GM23338 (cell line): ENCODE data around the gene SH3RF3. TPM values are rescaled to one million over a fixed set of nuclear protein-coding genes. Genes with fewer than 3 reads are reported as not detected.

Source experiments
- ATAC-seq: fragments of 200-7000 bp; cut with Tn5 transposase; 3 replicates; pipeline ENCODE4 v1.9.1; 2020
- DNase-seq: peaks from one replicate; pipeline ENCODE4 v3.0.0-alpha.2; 2015; ENCODE audit warnings: low spot score
- H2AFZ ChIP-seq: fragments of 200-600 bp; sonication (generic); 2 replicates; pipeline ENCODE4 v1.8.0; 2016; ENCODE audit warnings: antibody characterized with exemption, mild to moderate bottlenecking, moderate library complexity
- H3F3A ChIP-seq: fragments of 200-600 bp; sonication (generic); replicated peaks from 2 replicates; pipeline ENCODE4 v1.8.0; 2017; ENCODE audit warnings: antibody characterized with exemption, mixed run types, low read depth
- H3K27ac ChIP-seq: fragments of 200-600 bp; sonication (generic); 2 replicates; pipeline ENCODE4 v1.6.1; 2016; ENCODE audit warnings: low read depth
- H3K27me3 ChIP-seq: fragments of 200-600 bp; sonication (generic); 2 replicates; pipeline ENCODE4 v1.8.0; 2016; ENCODE audit warnings: mild to moderate bottlenecking, mixed run types, moderate library complexity; ENCODE audit not compliant: insufficient read depth
- H3K36me3 ChIP-seq: fragments of 200-600 bp; sonication (generic); 2 replicates; pipeline ENCODE4 v1.8.0; 2016; ENCODE audit warnings: mild to moderate bottlenecking; ENCODE audit not compliant: insufficient read depth
- H3K4me1 ChIP-seq: fragments of 200-600 bp; sonication (generic); 2 replicates; pipeline ENCODE4 v1.8.0; 2016; ENCODE audit warnings: mild to moderate bottlenecking, moderate library complexity; ENCODE audit not compliant: insufficient read depth
- H3K4me2 ChIP-seq: fragments of 200-600 bp; sonication (generic); 2 replicates; pipeline ENCODE4 v1.7.1; 2017; ENCODE audit warnings: mixed run types
- H3K4me3 ChIP-seq: fragments of 200-600 bp; sonication (generic); 2 replicates; pipeline ENCODE4 v1.6.1; 2016; ENCODE audit warnings: mixed run types
- H3K79me2 ChIP-seq: fragments of 200-600 bp; sonication (generic); replicated peaks from 2 replicates; pipeline ENCODE4 v1.8.0; 2017; ENCODE audit warnings: mild to moderate bottlenecking; ENCODE audit not compliant: insufficient read depth
- H3K9me2 ChIP-seq: fragments of 200-600 bp; sonication (generic); 2 replicates; pipeline ENCODE4 v1.8.0; 2017; ENCODE audit not compliant: insufficient read depth
- H4K20me1 ChIP-seq: fragments of 200-600 bp; sonication (generic); replicated peaks from 2 replicates; pipeline ENCODE4 v1.8.0; 2017; ENCODE audit warnings: mild to moderate bottlenecking; ENCODE audit not compliant: insufficient read depth
- H3K27ac Mint-ChIP-seq: 2 replicates; pipeline ENCODE4 v1.8.0; 2020; ENCODE audit warnings: inconsistent platforms, mild to moderate bottlenecking, moderate library complexity, mixed read lengths
- H3K27me3 Mint-ChIP-seq: 3 replicates; pipeline ENCODE4 v1.8.0; 2022; ENCODE audit warnings: low read depth, mild to moderate bottlenecking, moderate library complexity, mixed read lengths, inconsistent platforms; ENCODE audit not compliant: insufficient read depth, poor library complexity
- H3K36me3 Mint-ChIP-seq: 3 replicates; pipeline ENCODE4 v1.8.0; 2021; ENCODE audit warnings: low read depth, mild to moderate bottlenecking, inconsistent platforms, moderate library complexity, mixed read lengths
- H3K4me1 Mint-ChIP-seq: 3 replicates; pipeline ENCODE4 v1.8.0; 2020; ENCODE audit warnings: mild to moderate bottlenecking, inconsistent platforms, mixed read lengths
- H3K4me3 Mint-ChIP-seq: 3 replicates; pipeline ENCODE4 v1.8.0; 2021; ENCODE audit warnings: moderate library complexity, mild to moderate bottlenecking, inconsistent platforms, mixed read lengths
- H3K9me3 Mint-ChIP-seq: 3 replicates; pipeline ENCODE4 v1.8.0; 2020; ENCODE audit warnings: moderate library complexity, mild to moderate bottlenecking, inconsistent platforms, mixed read lengths
- EZH2 ChIP-seq: fragments of 200-600 bp; sonication (generic); IDR thresholded peaks from one replicate; pipeline ENCODE4 v1.8.0; 2017; ENCODE audit warnings: antibody characterized with exemption, mild to moderate bottlenecking, low read depth; ENCODE audit not compliant: unreplicated experiment
- EZH2phosphoT487 ChIP-seq: fragments of 200-600 bp; sonication (generic); IDR thresholded peaks from one replicate; pipeline ENCODE4 v1.8.1; 2018; ENCODE audit warnings: antibody characterized with exemption; ENCODE audit not compliant: unreplicated experiment
- JUNB ChIP-seq: IDR thresholded peaks from one replicate; pipeline ENCODE4 v1.6.1; 2016; ENCODE audit warnings: antibody characterized with exemption; ENCODE audit not compliant: unreplicated experiment
- NANOG ChIP-seq: IDR thresholded peaks from 2 replicates; pipeline ENCODE4 v1.6.1; 2016; ENCODE audit warnings: antibody characterized with exemption, borderline replicate concordance
- POLR2AphosphoS5 ChIP-seq: IDR thresholded peaks from 2 replicates; pipeline ENCODE4 v1.6.1; 2016; ENCODE audit warnings: antibody characterized with exemption, low read depth
- STAT1 ChIP-seq: IDR thresholded peaks from one replicate; pipeline ENCODE4 v1.6.1; 2016; ENCODE audit warnings: antibody characterized with exemption; ENCODE audit not compliant: unreplicated experiment
- ZNF114 ChIP-seq: fragments of 250-450 bp; sonication (Bioruptor Pico); IDR thresholded peaks from 2 replicates; pipeline ENCODE4 v1.5.0; 2020; ENCODE audit warnings: mild to moderate bottlenecking, moderate library complexity
- ZNF331 ChIP-seq: fragments of 250-450 bp; sonication (Bioruptor Pico); IDR thresholded peaks from 2 replicates; pipeline ENCODE4 v1.5.0; 2020; ENCODE audit warnings: low read depth, mild to moderate bottlenecking, moderate library complexity
- polyA plus RNA-seq: library from polyadenylated mRNA; unstranded; fragments of >200 nt; fragmentation: Nextera tagmentation; extraction: Ambion mirVana; gene quantifications from 2 replicates; pipeline ENCODE4 v1.2.1, GENCODE V29; 2016
- total RNA-seq: library from RNA; depleted of rRNA; stranded (reverse); fragments of >200 nt; shearing (Covaris generic); gene quantifications from 2 replicates; pipeline ENCODE4 v1.2.3, GENCODE V29; 2014
- TF ChIP-seq, protein P1 (sequence below), 2 experiments: fragments of 200-600 bp in 1 of 2; sonication (generic) in 1 of 2; conservative IDR thresholded peaks; 2 replicates each; pipeline versions ENCODE4 v1.5.1 to v1.6.1; 2016 to 2017; ENCODE audit warnings: antibody characterized with exemption in 2 of 2, low read depth in 2 of 2, mild to moderate bottlenecking in 2 of 2, moderate library complexity in 1 of 2
- TF ChIP-seq, protein P2 (sequence below): IDR thresholded peaks from 2 replicates; pipeline ENCODE4 v1.6.1; 2016; ENCODE audit warnings: antibody characterized with exemption
- TF ChIP-seq, protein P3 (sequence below): IDR thresholded peaks from one replicate; pipeline ENCODE4 v1.6.1; 2018; ENCODE audit warnings: antibody characterized with exemption; ENCODE audit not compliant: unreplicated experiment

Gene SH3RF3
- total and polyA plus RNA-seq, 2 experiments from 2014 or later: 0.11 to 0.63 TPM

DNA sequence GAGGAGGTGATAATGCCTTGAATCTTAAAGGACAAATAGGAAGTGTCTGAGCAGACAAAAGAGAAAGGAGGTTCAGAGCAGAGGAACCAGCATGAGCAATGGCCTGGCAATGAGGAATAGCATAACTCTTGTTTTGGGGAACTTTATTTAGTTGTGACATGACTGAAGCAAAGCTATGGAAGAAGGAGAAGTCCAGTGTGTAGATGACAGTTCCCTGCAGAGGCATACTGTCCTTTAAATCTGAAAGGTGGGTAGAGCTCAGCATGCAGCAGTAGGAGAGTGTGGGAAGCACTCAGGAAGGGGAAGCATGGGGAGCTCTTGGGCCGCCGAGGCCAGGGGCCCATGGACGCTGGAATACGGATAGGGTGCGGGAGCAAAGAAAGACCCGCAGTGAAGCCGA, 311.0 kb downstream of the SH3RF3 start (continued):
- TF ChIP-seq, protein P1, sequence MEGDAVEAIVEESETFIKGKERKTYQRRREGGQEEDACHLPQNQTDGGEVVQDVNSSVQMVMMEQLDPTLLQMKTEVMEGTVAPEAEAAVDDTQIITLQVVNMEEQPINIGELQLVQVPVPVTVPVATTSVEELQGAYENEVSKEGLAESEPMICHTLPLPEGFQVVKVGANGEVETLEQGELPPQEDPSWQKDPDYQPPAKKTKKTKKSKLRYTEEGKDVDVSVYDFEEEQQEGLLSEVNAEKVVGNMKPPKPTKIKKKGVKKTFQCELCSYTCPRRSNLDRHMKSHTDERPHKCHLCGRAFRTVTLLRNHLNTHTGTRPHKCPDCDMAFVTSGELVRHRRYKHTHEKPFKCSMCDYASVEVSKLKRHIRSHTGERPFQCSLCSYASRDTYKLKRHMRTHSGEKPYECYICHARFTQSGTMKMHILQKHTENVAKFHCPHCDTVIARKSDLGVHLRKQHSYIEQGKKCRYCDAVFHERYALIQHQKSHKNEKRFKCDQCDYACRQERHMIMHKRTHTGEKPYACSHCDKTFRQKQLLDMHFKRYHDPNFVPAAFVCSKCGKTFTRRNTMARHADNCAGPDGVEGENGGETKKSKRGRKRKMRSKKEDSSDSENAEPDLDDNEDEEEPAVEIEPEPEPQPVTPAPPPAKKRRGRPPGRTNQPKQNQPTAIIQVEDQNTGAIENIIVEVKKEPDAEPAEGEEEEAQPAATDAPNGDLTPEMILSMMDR (conservative IDR thresholded peaks at IDR 0.05; ENCODE audit: low read depth in 2 of 2): no peak
- TF ChIP-seq EZH2phosphoT487: no peak
- no peak for TF ChIP-seq STAT1
- TF ChIP-seq, protein P2, sequence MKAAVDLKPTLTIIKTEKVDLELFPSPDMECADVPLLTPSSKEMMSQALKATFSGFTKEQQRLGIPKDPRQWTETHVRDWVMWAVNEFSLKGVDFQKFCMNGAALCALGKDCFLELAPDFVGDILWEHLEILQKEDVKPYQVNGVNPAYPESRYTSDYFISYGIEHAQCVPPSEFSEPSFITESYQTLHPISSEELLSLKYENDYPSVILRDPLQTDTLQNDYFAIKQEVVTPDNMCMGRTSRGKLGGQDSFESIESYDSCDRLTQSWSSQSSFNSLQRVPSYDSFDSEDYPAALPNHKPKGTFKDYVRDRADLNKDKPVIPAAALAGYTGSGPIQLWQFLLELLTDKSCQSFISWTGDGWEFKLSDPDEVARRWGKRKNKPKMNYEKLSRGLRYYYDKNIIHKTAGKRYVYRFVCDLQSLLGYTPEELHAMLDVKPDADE: no peak
- no peak for TF ChIP-seq EZH2
- no peak for TF ChIP-seq NANOG
- TF ChIP-seq JUNB: no peak
- no peak for TF ChIP-seq POLR2AphosphoS5
- TF ChIP-seq, protein P3, sequence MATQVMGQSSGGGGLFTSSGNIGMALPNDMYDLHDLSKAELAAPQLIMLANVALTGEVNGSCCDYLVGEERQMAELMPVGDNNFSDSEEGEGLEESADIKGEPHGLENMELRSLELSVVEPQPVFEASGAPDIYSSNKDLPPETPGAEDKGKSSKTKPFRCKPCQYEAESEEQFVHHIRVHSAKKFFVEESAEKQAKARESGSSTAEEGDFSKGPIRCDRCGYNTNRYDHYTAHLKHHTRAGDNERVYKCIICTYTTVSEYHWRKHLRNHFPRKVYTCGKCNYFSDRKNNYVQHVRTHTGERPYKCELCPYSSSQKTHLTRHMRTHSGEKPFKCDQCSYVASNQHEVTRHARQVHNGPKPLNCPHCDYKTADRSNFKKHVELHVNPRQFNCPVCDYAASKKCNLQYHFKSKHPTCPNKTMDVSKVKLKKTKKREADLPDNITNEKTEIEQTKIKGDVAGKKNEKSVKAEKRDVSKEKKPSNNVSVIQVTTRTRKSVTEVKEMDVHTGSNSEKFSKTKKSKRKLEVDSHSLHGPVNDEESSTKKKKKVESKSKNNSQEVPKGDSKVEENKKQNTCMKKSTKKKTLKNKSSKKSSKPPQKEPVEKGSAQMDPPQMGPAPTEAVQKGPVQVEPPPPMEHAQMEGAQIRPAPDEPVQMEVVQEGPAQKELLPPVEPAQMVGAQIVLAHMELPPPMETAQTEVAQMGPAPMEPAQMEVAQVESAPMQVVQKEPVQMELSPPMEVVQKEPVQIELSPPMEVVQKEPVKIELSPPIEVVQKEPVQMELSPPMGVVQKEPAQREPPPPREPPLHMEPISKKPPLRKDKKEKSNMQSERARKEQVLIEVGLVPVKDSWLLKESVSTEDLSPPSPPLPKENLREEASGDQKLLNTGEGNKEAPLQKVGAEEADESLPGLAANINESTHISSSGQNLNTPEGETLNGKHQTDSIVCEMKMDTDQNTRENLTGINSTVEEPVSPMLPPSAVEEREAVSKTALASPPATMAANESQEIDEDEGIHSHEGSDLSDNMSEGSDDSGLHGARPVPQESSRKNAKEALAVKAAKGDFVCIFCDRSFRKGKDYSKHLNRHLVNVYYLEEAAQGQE: no peak
- TF ChIP-seq ZNF331 (CRISPR knock-in tag): no peak

DNA sequence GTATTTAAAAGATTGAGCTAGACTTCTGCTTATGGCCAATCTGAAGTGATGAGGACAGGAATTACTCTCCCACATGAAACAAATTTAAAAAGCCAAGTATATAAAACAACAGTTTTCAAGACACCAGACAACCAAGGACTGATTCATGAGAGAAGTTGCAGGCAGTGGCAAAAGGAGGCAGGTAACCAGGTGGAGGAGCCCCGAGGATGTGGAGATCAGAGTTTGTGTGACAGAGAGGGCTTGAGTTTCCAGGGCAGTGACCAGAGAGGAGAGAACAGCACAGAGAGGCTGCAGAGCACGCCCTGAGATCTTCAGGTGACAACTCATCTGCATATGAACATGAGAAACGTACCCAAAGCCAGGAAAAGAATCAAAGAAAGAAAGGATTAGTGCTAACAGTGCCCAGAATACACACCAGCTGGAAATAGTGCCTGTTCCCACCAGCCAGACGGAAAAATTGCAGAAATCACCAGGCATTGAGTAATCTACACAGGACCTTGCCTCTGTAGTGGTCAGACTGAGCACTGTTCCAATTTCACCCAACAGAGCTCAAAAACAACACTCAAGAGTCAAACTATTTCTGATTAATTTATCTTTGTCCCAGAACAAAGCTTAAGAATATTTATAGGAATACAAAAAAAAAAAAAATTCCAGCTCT, 311.6 kb downstream of the SH3RF3 start:
- H3K27ac Mint-ChIP-seq: no peak overlapping the region
- Histone ChIP-seq H3K27me3 (no peaks in the 10 kb centered on the region), H4K20me1 (no peaks in the 10 kb centered on the region), H3K79me2 (no peaks in the 10 kb centered on the region), H3K4me1 (no peaks in the 10 kb centered on the region), H3K36me3 (peaks cover 8% of the 10 kb centered on the region; the same call in 1 of the 2 replicates), H3K9me2 (no peaks in the 10 kb centered on the region), H3K4me3 (no peak overlapping the region), H3F3A (no peaks in the 10 kb centered on the region), H3K27ac (no peak overlapping the region), H3K4me2 (no peak overlapping the region), H2AFZ (no peak overlapping the region)
- ATAC-seq (no peak), DNase-seq (no peak)
- peaks cover 9% of the 10 kb centered on the region; the same call in 2 of the 3 replicates for H3K36me3 Mint-ChIP-seq
- H3K4me1 Mint-ChIP-seq: peaks cover 4% of the 10 kb centered on the region; the same call in 1 of the 3 replicates
- H3K9me3 Mint-ChIP-seq: peaks cover 43% of the 10 kb centered on the region
- no peak overlapping the region for H3K4me3 Mint-ChIP-seq
- peaks cover 7% of the 10 kb centered on the region for H3K27me3 Mint-ChIP-seq
- TF ChIP-seq ZNF114 (CRISPR knock-in tag) (no peak), POLR2AphosphoS5 (no peak)
- TF ChIP-seq, protein P3: no peak
